CD1c-positive myeloid dendritic cell (primary cell): Measurements from ENCODE around the gene PARP11.
A peak's percentile ranks its signal among the peaks of the same experiment; 100 is the strongest.

ENCODE experiments used
- DNase-seq: peaks from one replicate; pipeline ENCODE4 v3.0.0-alpha.2; 2016; ENCODE audit errors: extremely low spot score

Gene PARP11

DNA sequence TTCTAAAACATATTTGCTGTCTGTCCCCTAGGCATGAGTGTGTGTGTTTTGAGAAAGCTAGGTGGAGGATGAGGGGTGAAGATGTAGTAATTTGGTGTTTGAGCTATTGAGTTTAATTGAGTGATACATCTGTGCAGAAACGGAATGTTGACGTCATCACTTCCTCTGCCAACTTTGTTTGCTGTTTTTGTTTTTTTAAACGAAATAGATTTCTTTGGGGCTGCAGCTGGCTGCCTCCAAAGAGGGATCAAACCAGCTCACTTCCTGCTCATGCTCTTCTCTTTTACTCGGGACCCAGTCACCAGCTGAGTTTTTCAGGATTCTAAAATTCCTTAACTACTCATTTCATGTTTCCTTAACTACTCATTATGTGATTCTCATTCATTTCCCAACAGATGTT lies 100.8 kb downstream of the PARP11 start:
- no peak for DNase-seq

- no peak for DNase-seq
These were observed 101.3 kb downstream of the PARP11 start for GRCh38 chr12:3771853-3772252.

DNA sequence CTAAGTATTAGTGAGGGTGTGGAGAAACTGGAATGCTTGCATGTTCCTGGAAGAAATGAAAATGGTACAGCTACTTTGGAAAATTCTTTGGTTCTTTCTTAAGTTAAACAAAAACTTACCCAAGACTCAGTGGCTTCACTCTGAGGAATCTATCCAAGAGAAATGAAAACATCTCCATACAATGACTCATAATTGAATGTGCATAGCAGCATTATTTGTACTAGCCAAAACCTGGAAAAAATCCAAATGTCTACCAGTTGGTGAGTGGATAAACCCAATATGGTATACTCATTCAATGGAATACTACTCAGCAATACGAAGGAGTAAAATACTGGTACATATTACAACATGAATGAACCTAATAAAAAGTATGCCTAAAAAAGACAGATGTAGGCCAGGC lies 102.3 kb downstream of the PARP11 start:
- no peak for DNase-seq

DNA sequence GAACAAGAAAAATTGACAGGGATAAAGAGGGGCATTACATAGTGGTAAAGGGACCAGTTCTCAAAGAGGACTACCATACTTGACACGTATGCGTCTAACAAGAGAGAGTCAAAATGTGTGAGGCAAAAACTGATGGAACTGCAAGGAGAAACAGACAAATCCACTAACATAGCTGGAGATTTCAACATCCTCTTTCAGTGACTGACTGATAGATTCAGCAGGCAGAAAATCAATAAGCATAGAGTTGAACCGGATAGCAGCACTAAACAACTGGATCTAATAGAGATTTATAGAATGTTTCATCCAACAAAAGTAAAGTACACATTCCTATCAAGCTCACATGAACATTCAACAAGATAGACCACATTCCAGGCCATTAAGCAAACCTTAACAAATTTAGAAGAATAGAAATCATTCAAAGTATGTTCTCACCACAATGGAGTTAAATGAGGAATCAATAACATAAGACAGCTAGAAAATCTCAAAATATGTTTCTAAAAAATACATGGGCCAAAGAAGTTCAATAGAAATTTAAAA lies 104.2 kb downstream of the PARP11 start:
- DNase-seq = no peak

GRCh38 chr12:3761116-3761735 lies 112.0 kb downstream of the PARP11 start:
- DNase-seq = peak; percentile 60

- DNase-seq = no peak
These were observed 113.3 kb downstream of the PARP11 start for GRCh38 chr12:3759878-3760277.
